HG03196 (cell line): ENCODE measurements around the gene MOB3B.

Experiments
- ATAC-seq: cut with Tn5 transposase; IDR thresholded peaks from one replicate; pipeline ENCODE4 v1.9.1; 2021; ENCODE audit not compliant: unreplicated experiment

MOB3B gene

GRCh38 chr9:27542508-27542907 lies 12.9 kb upstream of the MOB3B start:
- no peak for ATAC-seq

- ATAC-seq: no peak
These were observed 12.1 kb upstream of the MOB3B start for GRCh38 chr9:27541740-27542139.

- ATAC-seq: no peak
These were observed 10.9 kb upstream of the MOB3B start for GRCh38 chr9:27540502-27540901.

GRCh38 chr9:27539479-27540441 lies 10.1 kb upstream of the MOB3B start:
- ATAC-seq: no peak

- ATAC-seq: no peak
These were observed 9.0 kb upstream of the MOB3B start for GRCh38 chr9:27538647-27539046.

- no peak for ATAC-seq
These were observed 8.1 kb upstream of the MOB3B start for GRCh38 chr9:27537756-27538155.

- ATAC-seq: no peak
These were observed 7.4 kb upstream of the MOB3B start for GRCh38 chr9:27537027-27537435.

- ATAC-seq: no peak
These were observed 6.6 kb upstream of the MOB3B start for GRCh38 chr9:27536168-27536567.

- no peak for ATAC-seq
These were observed 6.1 kb upstream of the MOB3B start for GRCh38 chr9:27535701-27536118.

- no peak for ATAC-seq
These were observed 5.1 kb upstream of the MOB3B start for GRCh38 chr9:27534658-27535209.

GRCh38 chr9:27534131-27534530 lies 4.5 kb upstream of the MOB3B start:
- no peak for ATAC-seq

GRCh38 chr9:27533311-27533710 lies 3.7 kb upstream of the MOB3B start:
- ATAC-seq: no peak

GRCh38 chr9:27532046-27532445 lies 2.4 kb upstream of the MOB3B start:
- ATAC-seq: no peak

- ATAC-seq: no peak
These were observed 1.5 kb upstream of the MOB3B start for GRCh38 chr9:27530915-27531755.

GRCh38 chr9:27528886-27529315 lies 713 bp downstream of the MOB3B start:
- peak; percentile 50 for ATAC-seq

- ATAC-seq: peak; percentile 54
These were observed 1.3 kb downstream of the MOB3B start for GRCh38 chr9:27528076-27528885.

- no peak for ATAC-seq
These were observed 1.9 kb downstream of the MOB3B start for GRCh38 chr9:27527702-27528075.

GRCh38 chr9:27524236-27524635 lies 5.4 kb downstream of the MOB3B start, which contains the start of gene IFNK:
Gene IFNK (plus strand): TSS chr9:27524290. CDS start chr9:27524337, 47 bp downstream.
- no peak for ATAC-seq

GRCh38 chr9:27523141-27523540 lies 6.5 kb downstream of the MOB3B start:
- no peak for ATAC-seq

- ATAC-seq: no peak
These were observed 8.6 kb downstream of the MOB3B start for GRCh38 chr9:27520986-27521385.
